HG03565 (cell line): ENCODE data around the gene ADGRV1.

Experiments
- ATAC-seq: cut with Tn5 transposase; IDR thresholded peaks from one replicate; pipeline ENCODE4 v1.9.1; 2021; ENCODE audit warnings: mild to moderate bottlenecking, moderate library complexity; ENCODE audit not compliant: unreplicated experiment

Gene ADGRV1

DNA sequence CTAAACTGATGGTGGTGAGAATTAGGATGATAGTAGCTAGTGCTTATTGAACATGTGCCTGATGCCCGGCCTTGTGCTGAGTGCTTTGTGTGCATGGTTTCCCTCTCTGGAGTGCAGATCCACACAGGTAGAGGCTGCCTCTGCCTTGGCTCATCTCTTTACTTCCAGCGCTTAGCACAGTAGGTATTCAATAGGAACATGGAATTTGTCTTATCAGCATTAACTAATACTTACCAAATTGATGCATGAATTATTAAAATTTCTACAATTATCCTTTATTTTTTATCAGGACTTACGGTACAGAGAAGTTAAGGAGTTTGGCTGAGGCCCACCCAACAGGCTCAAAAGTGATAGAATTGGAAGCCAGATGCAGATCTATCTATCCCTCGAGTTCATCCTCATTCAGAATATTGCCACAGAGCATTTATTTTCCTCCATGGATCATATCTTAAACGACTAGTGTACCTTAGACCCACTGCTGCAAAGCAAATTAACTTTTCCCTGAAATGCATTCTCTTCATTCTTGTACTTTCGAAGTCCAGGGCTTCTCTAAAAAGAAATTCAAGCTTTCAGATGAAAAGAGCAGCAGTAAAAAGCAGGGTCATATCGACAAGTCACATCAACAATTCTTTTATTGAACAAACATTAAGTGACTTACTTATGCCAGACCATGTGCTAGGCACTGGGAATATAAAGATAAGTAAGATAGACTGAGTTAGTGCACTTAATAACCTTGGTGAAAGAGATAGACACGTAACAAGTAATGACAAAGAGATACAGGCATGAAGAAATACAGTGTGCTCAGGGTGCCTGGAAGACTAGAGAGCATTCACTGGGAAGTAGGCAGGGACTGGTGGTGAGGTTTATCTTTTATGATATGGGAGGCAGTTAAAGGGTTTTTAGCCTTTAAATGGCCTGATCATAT, 534.5 kb downstream of the ADGRV1 start:
- no peak for ATAC-seq

DNA sequence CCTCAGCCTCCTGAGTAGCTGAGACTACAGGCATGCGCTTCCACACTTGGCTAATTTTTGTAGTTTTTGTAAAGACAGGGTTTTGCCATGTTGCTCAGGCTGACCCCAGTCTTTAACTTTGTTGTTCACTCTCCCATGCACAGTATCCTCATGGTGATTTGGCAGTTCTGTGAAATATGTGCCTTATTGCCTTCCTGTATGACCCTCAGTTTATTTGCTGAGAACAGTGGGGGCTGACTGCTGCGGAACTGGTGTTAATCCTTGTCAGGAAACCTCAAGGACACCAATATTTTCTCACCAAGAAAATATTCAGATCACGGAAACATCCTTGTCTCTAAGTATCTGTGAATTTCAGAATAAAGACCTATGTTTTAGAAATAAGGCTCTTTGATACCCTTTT, 536.7 kb downstream of the ADGRV1 start:
- no peak for ATAC-seq

DNA sequence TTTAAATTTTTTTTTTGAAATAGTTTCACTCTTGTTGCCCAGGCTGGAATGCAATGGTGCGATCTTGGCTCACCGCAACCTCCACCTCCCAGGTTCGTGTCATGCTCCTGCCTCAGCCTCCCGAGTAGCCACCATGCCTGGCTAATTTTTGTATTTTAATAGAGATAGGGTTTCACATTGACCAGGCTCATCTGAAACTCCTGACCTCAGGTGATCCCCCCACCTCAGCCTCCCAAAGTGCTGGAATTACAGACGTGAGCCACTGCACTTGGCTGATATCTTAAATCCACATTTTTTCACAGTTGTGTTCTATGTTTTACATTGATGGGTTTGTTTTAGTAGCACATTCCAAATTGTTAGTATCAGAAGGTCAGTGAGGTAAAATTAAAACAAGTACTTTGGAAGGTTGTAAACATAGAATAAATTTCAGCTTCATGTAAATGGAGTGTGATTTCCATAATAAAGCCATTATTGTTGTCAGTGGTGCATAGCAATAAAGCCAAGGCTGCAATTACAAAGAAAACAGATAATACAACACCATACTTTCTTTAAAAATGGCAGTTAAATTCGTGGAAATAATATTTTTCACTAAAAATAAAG, 537.3 kb downstream of the ADGRV1 start:
- no peak for ATAC-seq

DNA sequence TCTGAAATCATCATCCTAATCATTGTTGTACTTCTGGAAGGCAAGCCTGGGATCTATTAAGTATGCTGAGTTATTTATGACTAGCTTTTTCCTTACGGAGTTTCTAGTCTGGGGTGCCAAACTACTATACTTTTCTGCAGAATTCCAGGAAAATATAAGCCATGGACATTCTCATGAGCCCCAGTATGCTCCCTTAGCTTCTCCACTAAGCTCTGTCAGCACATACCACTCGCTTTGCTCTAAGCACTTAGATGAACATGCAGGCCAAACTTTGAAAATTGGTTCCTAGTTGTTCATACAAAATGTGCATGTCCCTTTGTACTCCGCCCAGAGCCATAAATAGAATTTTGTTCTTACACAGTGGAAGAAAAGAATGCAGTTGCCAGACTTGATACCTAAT, 539.9 kb downstream of the ADGRV1 start:
- ATAC-seq: no peak

DNA sequence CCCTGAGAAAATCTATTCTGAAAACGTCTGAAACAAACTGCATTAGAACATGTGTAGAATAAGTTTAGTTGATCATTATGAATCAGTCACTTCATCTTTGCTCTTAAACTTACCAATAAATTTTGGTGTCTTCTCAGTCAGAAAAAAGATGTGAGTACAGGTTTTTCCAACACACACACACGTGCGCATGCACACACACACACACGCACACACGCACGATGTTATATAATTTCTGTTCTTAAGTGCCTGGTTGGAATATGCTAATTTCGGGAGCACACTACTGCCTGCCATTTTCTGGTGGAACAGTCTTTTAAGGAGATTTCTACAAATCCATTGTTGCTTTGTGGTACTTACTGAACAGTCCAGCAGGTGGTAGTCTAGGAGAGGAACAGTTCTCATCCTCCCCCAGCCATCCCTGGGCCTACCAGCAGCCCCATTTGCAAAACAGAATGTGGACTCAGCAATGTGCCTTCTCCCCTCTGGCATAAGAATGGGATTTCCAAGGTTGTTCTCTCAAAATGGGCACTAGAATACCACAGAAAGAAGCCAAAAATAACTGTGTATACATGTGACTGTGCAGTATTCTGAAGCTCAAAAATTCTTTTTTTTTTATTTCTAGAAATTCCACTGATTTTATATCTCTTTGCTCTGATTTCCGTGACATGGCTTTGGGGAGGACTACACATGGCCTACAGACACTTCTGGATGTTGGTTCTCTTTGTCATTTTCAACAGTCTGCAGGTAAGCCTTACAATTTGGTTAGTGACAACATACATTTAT, 543.2 kb downstream of the ADGRV1 start:
- peak; percentile 96 for ATAC-seq

DNA sequence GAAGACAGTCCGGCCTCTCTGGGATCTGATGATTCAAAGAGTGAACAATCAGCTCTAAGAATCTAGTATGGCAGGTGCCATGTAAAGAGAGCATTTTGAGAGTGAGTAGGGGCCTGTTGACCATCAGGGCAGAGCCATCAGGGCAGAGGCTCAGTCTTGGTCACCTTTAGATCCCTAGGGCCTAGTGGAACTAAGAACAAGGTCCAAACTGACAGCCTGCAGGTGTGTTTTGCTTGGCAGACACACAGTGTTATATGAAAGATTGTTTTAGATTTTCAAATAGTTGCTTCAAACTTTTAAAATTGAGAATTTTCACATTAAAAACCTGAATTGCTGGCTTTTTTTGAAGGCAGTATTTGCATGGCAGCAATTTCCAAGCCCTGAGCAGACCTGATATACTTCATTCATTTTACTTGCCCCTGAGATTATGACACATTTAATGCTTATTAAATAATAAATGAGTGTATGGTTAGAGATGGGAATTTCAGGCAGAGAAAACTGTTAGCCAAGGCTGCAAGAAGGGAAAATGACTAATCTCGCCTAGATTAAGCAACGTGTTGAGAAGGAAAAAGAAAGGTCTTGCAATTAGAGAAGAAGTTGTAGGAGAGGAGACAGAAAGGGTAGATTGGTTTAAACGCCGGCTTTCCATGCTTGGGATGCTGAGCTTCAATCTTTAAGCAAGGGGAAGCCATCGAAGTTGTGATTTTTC, 544.9 kb downstream of the ADGRV1 start:
- no peak for ATAC-seq

DNA sequence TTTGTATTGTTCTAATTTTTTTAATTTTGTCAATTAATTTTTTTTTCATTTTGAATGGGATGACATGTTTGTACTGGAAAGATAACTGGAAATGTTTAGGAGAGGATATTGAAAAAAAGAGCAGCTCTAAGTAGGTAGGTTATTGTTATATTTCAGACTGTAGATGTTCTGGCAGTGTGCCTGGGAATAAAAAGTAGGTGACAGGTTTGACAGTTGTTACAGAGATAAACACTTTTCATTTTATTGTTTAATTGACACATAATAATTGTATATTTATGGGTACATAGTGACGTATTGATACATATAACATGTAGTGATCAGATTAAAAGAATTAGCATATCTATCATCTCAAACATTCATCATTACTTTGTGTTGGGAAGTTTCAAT, 545.5 kb downstream of the ADGRV1 start:
- ATAC-seq: no peak

DNA sequence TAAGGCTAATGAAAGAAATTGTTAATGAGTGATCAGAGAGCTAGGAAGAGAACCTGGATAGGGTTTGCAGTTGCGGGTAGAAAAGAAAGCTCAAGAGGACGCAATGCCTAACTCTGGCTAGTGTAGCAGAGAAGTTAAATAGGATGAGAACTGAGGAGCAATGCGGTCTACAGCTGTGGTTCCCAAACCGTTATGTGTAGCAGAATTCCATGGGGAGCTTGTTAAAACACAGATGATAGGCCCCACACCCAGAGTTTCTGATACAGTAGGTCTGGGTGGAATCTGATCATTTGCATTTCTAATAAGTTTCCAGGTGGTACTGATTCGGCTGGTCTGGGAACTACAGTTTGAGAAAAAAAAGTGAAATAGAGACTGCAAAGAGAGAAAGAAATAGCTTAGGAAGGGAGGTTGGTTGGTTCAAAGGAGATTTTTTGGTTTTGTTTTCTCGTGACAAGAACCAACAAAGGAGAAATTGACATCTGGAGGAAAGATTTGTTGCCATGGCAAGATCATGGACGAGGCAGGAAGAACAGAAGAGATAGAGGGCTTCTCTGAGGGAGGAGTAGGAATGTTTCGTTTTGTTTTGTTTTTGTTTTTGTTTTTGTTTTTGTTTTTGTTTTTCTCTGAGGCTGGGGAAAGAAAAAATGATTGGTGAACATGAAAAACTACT, 548.4 kb downstream of the ADGRV1 start:
- ATAC-seq: no peak

DNA sequence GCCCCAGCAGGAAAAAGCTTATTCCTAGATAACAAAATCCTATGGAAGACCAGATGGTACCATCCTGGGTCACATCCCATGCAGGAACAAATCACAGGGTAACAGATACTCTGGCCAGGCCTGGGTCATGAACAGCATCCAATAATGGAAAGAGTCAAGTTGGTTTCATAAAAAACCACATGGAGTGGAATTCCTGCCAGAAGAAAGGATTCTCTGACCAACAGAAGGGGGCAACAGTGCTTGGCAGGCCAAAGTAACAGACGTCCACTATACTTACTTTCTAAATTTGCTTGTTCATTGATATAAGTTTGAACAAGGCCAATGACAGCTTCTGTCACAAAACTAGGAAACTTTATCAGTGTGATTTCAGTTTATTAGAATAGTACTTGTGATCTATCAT, 551.0 kb downstream of the ADGRV1 start:
- ATAC-seq: no peak

DNA sequence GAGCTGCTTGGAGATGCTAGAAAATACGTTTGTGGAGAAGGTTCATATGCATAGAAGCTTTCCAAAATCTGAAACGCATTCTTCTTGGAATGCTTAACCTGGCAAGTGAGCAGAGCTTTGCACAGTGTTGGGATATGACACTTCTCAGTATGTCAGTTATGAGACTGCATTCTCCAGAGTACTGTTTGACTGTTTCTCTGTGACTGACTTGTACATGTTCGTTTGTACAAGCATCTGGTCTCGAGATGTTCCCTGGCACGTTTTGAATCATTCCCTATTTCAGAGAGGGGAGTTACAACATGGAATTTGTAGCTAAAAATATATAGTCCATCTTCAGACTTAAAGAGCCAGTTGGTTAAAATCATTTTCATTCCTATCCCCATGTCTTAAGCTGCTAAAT, 552.1 kb downstream of the ADGRV1 start:
- no peak for ATAC-seq

DNA sequence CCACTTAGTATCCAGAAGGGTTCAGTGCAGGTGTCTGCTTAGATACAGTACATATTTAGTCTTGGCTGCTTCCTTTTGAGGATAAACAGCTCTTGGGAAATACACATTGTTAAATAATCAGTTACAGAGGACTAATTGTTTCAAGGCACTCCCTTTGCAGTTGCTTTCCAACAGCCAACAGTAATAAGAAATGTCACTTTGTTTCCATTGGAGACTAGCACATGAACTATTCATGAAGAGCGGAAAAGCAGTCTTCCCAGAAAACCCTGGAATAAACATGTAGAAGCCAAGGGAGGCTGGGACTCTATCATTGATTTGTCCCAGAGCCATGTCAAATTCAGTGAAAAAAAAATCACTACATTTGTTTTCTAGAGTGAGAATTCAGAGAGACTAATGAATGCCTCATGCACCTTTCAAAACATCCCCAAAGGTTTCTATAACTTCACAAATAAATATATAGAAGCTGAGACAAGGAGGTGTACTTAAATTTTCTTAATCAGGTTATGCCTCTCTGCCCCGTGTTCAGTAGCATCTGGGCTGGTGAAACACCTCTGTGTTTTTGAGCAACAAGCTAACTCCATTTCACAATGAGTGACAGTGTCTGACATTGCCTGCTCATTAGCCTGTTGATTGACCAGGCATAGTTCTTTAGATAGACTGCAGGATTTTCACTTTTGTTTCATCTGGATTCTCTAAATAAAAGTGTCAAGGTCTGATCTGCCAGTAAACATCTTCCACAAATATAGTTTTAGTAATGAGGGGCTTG, 553.1 kb downstream of the ADGRV1 start:
- ATAC-seq: no peak

DNA sequence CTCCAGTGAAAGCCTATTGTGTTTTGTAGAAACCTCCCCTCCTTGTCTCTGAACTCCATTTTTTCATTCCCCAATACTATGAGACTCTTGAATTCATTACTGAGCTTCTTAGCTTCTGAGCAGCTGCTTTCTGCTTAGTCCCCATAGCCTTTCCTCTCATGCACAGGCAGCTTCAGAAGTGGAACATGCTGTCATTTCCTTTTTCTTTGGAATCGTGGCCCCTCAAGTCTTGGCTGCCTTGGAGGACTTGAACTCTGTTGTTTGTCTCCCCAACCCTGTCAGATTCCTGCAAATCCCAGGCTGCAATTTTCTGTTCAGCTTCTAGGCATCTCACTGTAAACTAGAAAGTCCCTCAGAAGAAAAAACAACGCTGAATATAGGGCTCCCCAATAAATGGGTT, 556.1 kb downstream of the ADGRV1 start:
- no peak for ATAC-seq

DNA sequence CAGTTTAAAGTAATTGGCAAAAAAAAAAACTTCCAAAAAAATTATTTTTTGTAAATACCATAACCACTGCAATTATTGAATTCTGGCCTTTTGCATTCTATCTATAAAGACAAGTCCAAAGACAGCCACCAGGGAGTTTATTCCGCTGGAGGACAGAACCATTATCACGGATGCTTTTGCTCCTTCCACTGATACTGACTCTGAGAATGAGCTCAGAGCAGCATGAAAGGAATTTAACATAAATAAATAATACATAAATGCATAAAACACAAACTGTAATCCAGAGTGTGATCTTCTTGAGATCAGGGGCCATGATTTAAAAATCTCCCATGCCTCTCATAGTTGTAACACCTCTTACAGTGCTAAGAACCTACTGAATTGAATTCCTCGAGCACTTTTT, 559.8 kb downstream of the ADGRV1 start:
- no peak for ATAC-seq

DNA sequence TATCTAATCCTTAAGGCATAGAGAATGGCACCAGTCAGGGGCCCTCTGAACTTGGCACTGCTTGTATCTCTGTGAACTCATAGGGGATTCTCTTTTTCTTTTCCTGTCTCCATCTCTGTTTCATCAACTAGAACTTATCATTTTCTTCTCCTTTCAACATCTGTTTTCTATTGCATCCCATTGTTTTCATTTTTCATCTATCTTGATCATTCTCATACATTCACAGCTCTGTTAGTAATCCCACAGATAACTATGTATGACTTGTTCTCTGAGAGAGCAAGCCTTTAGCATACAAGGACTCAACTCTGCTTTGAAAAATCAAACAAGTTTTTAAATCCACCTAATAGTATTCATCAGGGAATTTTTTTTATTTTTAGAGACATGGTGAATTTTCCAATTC, 560.2 kb downstream of the ADGRV1 start:
- no peak for ATAC-seq

DNA sequence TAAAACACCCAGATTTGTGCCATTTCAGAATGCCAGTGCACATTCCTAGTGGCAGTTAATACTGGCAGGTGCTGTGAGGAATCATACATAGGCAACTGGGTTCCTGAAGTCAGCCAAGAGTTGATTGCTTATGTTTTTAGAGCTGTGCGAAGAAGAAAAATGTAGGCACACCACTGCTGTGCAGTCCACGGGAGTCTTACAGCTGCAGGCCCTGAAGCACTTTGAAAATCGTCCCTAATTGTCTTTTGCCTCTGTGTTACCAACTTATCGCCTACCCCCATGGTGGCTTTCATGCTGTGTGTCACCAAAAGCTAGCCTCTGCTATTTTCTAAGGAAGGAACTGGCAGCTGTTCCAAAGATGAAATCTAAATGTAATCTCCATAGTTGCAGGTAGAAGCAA, 560.6 kb downstream of the ADGRV1 start:
- no peak for ATAC-seq

DNA sequence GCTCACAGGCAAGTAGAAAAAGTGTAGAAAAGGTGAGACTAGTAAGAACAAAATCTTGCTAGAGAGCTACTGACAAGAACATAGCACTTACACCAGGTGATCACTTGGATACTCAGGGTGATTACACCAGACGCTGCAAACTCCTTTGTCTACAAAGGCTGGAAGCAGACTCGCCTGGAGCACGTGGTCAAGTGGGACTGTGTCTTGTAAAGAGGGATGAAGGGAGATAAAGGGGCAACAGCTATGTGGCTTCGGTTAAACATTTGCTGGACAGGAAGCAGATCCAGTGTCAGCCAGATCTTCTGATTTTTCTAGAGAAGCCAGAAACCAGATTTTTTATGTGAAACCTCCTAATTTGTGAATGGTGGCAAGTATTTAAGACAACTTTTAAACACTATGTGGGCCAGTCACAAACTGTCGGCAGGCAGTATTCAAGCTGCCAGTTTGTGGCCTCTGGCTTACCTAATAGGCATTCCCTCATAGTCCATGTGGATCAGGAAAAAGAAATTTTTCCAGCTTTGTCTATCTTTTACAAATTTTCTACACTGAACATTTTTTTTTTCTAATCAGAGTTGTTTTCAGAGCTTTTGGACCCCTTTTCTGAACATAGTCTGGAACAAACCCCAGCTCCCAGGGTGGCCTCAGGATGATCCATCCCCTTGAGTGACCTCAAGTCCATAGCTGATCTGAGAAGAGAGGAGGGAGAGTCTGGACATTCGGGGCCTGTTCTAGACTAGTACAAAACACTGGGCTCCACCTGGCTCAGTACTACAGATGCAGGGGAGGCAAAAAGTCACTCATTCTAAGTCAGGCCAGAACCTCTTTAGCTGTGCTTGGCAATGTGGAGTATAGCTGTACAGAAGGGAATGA, 561.6 kb downstream of the ADGRV1 start:
- no peak for ATAC-seq

DNA sequence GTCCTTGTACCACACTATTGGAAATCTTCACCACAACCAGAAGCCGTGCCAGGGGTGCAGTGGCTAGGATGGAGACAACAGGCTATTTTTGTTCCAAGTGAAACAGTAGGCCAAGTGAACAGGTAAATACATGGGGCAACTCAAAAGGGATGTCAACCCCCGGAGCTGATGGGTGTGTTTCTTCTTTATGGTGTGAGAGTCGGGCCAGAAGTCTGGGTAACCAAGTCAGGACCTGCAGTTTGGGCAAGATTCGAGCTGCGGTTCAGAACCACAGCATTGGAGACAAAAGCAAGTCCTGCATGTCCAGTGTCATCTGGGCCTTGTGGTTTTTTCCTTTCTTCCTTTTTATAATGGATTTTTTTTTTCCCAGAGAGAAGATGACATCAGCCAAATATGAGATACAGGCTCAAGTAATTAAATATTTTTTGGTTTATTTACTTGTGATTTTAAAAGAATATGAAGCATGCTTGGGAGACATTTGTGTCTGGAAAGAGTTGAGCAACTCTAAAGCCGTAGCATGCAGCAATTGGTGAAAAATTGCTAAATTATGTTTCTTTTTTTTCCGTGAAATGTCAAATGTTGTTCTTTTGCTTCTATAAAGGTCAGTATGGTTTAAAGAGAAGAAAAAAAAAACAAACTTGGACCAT, 562.9 kb downstream of the ADGRV1 start:
- ATAC-seq: no peak

DNA sequence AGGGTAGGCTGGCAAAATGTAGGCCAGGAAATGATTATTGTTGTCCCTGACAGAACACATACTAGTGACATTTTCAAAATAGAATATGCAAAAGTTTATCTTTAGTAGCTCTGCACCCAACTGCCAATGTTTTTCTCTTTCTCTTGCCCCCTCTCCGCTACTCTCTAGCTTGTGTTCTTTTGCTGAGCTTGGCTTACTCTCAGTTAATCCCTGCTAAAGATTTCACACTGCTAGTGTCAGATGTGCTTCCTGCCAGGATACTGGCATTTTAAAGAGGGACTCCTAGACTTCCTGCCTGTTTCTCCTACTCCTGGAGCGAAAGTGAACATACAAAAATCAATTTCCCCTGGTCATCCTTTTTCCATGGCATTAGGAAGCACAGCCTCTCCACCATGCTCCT, 564.1 kb downstream of the ADGRV1 start:
- no peak for ATAC-seq
